Neural cell (in vitro differentiated cells): Measurements from ENCODE around the gene OSBPL1A. TPM values are rescaled to one million over a fixed set of nuclear protein-coding genes. Genes with fewer than 3 reads are reported as not detected.

ENCODE experiments used
- H2AFZ ChIP-seq: fragments of 200-600, 300-800 bp; sonication (generic), shearing (Covaris generic); 2 replicates; pipeline ENCODE4 v1.6.0; 2014; ENCODE audit warnings: low read depth, mild to moderate bottlenecking, antibody characterized with exemption, low read length, moderate library complexity
- H3F3A ChIP-seq: fragments of 200-600 bp; shearing (Covaris generic); 2 replicates; pipeline ENCODE4 v1.6.1; 2016; ENCODE audit warnings: mild to moderate bottlenecking, moderate library complexity, mixed read lengths, antibody characterized with exemption, low read length; ENCODE audit not compliant: insufficient read depth, poor library complexity, severe bottlenecking
- H3K27ac ChIP-seq: fragments of 200-600, 300-800 bp; sonication (generic), shearing (Covaris generic); 2 replicates; pipeline ENCODE4 v1.5.1; 2014; ENCODE audit warnings: mild to moderate bottlenecking, low read length, moderate library complexity
- H3K27me3 ChIP-seq: fragments of 300-800, 200-600 bp; sonication (generic), shearing (Covaris generic); 2 replicates; pipeline ENCODE4 v1.6.0; 2014; ENCODE audit warnings: mild to moderate bottlenecking, low read depth, low read length, moderate library complexity; ENCODE audit not compliant: insufficient read depth
- H3K36me3 ChIP-seq: fragments of 300-800, 200-600 bp; sonication (generic), shearing (Covaris generic); 2 replicates; pipeline ENCODE4 v1.5.1; 2014; ENCODE audit warnings: mild to moderate bottlenecking, antibody characterized with exemption, low read length, moderate library complexity; ENCODE audit not compliant: insufficient read depth
- H3K4me2 ChIP-seq: fragments of 300-800, 200-600 bp; sonication (generic), shearing (Covaris generic); 2 replicates; pipeline ENCODE4 v1.6.0; 2014; ENCODE audit warnings: mild to moderate bottlenecking, low read length
- H3K4me3 ChIP-seq: fragments of 300-800, 200-600 bp; sonication (generic), shearing (Covaris generic); 2 replicates; pipeline ENCODE4 v1.5.1; 2014; ENCODE audit warnings: mild to moderate bottlenecking, low read length, moderate library complexity
- H3K79me2 ChIP-seq: fragments of 200-600 bp; shearing (Covaris generic); replicated peaks from 2 replicates; pipeline ENCODE4 v1.6.0; 2014; ENCODE audit warnings: mild to moderate bottlenecking, low read length, moderate library complexity; ENCODE audit not compliant: insufficient read depth
- H3K9ac ChIP-seq: fragments of 300-800, 200-600 bp; sonication (generic), shearing (Covaris generic); 2 replicates; pipeline ENCODE4 v1.6.1; 2016; ENCODE audit warnings: mild to moderate bottlenecking, low read length, mixed read lengths
- H3K9me2 ChIP-seq: fragments of 200-600 bp; shearing (Covaris generic); 2 replicates; pipeline ENCODE4 v1.6.1; 2016; ENCODE audit warnings: mild to moderate bottlenecking, low read length, mixed read lengths; ENCODE audit not compliant: insufficient read depth
- H3K9me3 ChIP-seq: fragments of 200-600, 300-800 bp; sonication (generic), shearing (Covaris generic); 2 replicates; pipeline ENCODE4 v1.6.1; 2016; ENCODE audit warnings: mild to moderate bottlenecking, mixed run types, low read length, moderate library complexity, mixed read lengths
- H4K20me1 ChIP-seq: fragments of 200-600 bp; shearing (Covaris generic); 2 replicates; pipeline ENCODE4 v1.6.1; 2016; ENCODE audit warnings: mild to moderate bottlenecking, mixed run types; ENCODE audit not compliant: insufficient read depth
- EP300 ChIP-seq: fragments of 450-650 bp; conservative IDR thresholded peaks from 2 replicates; pipeline ENCODE4 v1.6.1; 2014; ENCODE audit warnings: antibody characterized with exemption, mild to moderate bottlenecking, moderate library complexity; ENCODE audit not compliant: poor library complexity, severe bottlenecking
- EZH2 ChIP-seq: fragments of 200-600, 300-800 bp; shearing (Covaris generic), sonication (generic); IDR thresholded peaks from 2 replicates; pipeline ENCODE4 v1.6.1; 2014; ENCODE audit warnings: antibody characterized with exemption, low read length, borderline replicate concordance, mild to moderate bottlenecking; ENCODE audit not compliant: insufficient read depth, poor library complexity, severe bottlenecking
- MXI1 ChIP-seq: fragments of 450-650 bp; conservative IDR thresholded peaks from 2 replicates; pipeline ENCODE4 v1.6.1; 2014; ENCODE audit warnings: antibody characterized with exemption, mild to moderate bottlenecking; ENCODE audit not compliant: poor library complexity, severe bottlenecking
- POLR2AphosphoS5 ChIP-seq: IDR thresholded peaks from 2 replicates; pipeline ENCODE4 v1.6.1; 2012
- RAD21 ChIP-seq: fragments of 450-650 bp; conservative IDR thresholded peaks from 2 replicates; pipeline ENCODE4 v1.6.1; 2014; ENCODE audit warnings: antibody characterized with exemption, mild to moderate bottlenecking, moderate library complexity
- SMC3 ChIP-seq: fragments of 450-650 bp; conservative IDR thresholded peaks from 2 replicates; pipeline ENCODE4 v1.6.1; 2014; ENCODE audit warnings: antibody characterized with exemption, mild to moderate bottlenecking, moderate library complexity; ENCODE audit not compliant: poor library complexity
- TAF1 ChIP-seq: IDR thresholded peaks from 2 replicates; pipeline ENCODE4 v1.6.1; 2012; ENCODE audit warnings: low read depth
- polyA plus RNA-seq: library from polyadenylated mRNA; depleted of rRNA; stranded (reverse); fragments of >200 nt; gene quantifications from 2 replicates; pipeline ENCODE4 v1.2.3, GENCODE V29; 2014
- TF ChIP-seq, protein P1 (sequence below): fragments of 450-650 bp; IDR thresholded peaks from 2 replicates; pipeline ENCODE4 v1.5.1; 2014; ENCODE audit warnings: antibody characterized with exemption, mild to moderate bottlenecking, moderate library complexity; ENCODE audit not compliant: poor library complexity, severe bottlenecking
- TF ChIP-seq, protein P2 (sequence below): IDR thresholded peaks from 2 replicates; pipeline ENCODE4 v1.6.1; 2012; ENCODE audit warnings: borderline replicate concordance

OSBPL1A gene
- polyA plus RNA-seq, 1 donor from 2014 or later: 24.9 TPM

DNA sequence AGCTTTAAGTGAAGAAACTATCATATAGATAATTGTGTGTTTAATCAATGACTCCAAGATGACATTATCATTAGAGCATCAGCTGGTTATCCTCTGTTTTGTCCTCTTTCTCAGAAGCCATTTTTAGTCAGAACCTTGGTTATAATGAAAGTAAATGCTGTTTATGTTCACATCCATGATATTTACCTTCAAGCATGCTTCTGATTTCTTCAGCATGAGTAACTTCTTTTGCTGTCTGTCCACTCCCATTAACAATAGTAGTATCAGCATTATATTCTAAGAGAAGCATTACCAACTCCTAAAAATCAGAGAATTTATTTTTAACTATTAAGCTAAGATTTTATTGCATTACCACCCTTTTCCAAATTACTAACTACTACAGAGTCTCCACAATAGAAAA is 56.3 kb downstream of the OSBPL1A start:
- H3F3A ChIP-seq: no peaks in the 10 kb centered on the region
- no peaks in the 10 kb centered on the region for H3K79me2 ChIP-seq
- no peaks in the 10 kb centered on the region for H3K9me2 ChIP-seq
- H3K4me3 ChIP-seq: no peak overlapping the region
- H3K27ac ChIP-seq: no peak overlapping the region
- H3K27me3 ChIP-seq: no peaks in the 10 kb centered on the region
- H3K9ac ChIP-seq: no peak overlapping the region
- H3K4me2 ChIP-seq: no peak overlapping the region
- H3K9me3 ChIP-seq: no peaks in the 10 kb centered on the region
- no peaks in the 10 kb centered on the region for H4K20me1 ChIP-seq
- H3K36me3 ChIP-seq: no peaks in the 10 kb centered on the region
- TF ChIP-seq, protein P1, sequence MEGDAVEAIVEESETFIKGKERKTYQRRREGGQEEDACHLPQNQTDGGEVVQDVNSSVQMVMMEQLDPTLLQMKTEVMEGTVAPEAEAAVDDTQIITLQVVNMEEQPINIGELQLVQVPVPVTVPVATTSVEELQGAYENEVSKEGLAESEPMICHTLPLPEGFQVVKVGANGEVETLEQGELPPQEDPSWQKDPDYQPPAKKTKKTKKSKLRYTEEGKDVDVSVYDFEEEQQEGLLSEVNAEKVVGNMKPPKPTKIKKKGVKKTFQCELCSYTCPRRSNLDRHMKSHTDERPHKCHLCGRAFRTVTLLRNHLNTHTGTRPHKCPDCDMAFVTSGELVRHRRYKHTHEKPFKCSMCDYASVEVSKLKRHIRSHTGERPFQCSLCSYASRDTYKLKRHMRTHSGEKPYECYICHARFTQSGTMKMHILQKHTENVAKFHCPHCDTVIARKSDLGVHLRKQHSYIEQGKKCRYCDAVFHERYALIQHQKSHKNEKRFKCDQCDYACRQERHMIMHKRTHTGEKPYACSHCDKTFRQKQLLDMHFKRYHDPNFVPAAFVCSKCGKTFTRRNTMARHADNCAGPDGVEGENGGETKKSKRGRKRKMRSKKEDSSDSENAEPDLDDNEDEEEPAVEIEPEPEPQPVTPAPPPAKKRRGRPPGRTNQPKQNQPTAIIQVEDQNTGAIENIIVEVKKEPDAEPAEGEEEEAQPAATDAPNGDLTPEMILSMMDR: no peak
- no peak for TF ChIP-seq SMC3
- no peak for TF ChIP-seq RAD21
- TF ChIP-seq, protein P2, sequence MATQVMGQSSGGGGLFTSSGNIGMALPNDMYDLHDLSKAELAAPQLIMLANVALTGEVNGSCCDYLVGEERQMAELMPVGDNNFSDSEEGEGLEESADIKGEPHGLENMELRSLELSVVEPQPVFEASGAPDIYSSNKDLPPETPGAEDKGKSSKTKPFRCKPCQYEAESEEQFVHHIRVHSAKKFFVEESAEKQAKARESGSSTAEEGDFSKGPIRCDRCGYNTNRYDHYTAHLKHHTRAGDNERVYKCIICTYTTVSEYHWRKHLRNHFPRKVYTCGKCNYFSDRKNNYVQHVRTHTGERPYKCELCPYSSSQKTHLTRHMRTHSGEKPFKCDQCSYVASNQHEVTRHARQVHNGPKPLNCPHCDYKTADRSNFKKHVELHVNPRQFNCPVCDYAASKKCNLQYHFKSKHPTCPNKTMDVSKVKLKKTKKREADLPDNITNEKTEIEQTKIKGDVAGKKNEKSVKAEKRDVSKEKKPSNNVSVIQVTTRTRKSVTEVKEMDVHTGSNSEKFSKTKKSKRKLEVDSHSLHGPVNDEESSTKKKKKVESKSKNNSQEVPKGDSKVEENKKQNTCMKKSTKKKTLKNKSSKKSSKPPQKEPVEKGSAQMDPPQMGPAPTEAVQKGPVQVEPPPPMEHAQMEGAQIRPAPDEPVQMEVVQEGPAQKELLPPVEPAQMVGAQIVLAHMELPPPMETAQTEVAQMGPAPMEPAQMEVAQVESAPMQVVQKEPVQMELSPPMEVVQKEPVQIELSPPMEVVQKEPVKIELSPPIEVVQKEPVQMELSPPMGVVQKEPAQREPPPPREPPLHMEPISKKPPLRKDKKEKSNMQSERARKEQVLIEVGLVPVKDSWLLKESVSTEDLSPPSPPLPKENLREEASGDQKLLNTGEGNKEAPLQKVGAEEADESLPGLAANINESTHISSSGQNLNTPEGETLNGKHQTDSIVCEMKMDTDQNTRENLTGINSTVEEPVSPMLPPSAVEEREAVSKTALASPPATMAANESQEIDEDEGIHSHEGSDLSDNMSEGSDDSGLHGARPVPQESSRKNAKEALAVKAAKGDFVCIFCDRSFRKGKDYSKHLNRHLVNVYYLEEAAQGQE: no peak
- TF ChIP-seq EP300: no peak
- TF ChIP-seq POLR2AphosphoS5: no peak
- no peak for TF ChIP-seq EZH2
- no peak for TF ChIP-seq TAF1
- TF ChIP-seq MXI1: no peak
- no peak overlapping the region for H2AFZ ChIP-seq

DNA sequence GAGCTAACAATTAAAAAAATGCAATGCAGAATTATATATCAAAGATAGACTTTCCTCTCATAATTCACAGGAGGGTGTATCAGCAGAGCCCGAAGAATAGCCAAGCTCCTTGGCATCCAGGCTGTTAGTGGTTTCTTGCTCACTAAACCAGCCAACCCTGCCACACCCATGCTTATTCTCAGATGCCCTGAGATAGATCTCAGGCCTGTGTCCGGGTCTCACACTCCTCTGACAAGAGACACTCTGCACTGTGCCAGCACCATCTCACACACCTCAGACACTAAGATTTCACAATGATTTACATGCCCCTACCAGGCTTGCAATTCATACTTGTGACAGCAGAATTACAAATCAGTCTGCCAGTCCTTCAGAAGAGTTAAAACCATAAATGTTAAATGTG is 64.5 kb downstream of the OSBPL1A start:
- no peaks in the 10 kb centered on the region for H3K79me2 ChIP-seq
- peaks cover 8% of the 10 kb centered on the region for H3K36me3 ChIP-seq
- H3K4me2 ChIP-seq: no peak overlapping the region
- no peaks in the 10 kb centered on the region for H4K20me1 ChIP-seq
- no peak overlapping the region for H2AFZ ChIP-seq
- H3K27me3 ChIP-seq: no peaks in the 10 kb centered on the region
- no peaks in the 10 kb centered on the region for H3K9me2 ChIP-seq
- no peaks in the 10 kb centered on the region for H3F3A ChIP-seq
- H3K4me3 ChIP-seq: no peak overlapping the region
- no peaks in the 10 kb centered on the region for H3K9me3 ChIP-seq
- H3K9ac ChIP-seq: no peak overlapping the region
- no peak for TF ChIP-seq MXI1
- no peak for TF ChIP-seq TAF1
- no peak for TF ChIP-seq EP300
- no peak overlapping the region for H3K27ac ChIP-seq

DNA sequence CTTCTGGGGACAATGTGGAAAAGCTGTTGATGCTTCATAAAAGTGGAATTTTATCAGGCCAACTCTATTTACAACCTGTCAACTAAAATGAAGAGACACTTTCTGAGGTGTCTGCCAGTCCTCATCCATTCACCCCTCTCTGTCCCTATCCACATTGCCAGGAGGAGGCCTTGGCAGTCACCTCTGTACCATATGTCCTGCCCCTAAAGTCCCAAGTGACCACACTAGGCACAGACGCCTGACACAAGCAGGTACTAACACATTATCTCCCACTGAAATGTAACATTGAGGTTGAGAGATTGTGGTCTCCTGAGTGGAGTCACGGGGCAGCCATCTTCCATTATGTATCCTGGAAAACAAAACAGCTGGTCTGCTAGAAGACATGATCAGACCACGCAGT is 71.4 kb downstream of the OSBPL1A start:
- Histone ChIP-seq H4K20me1 (no peaks in the 10 kb centered on the region), H3K9me2 (no peaks in the 10 kb centered on the region), H2AFZ (no peak overlapping the region), H3K4me2 (no peak overlapping the region), H3F3A (no peaks in the 10 kb centered on the region), H3K9me3 (no peaks in the 10 kb centered on the region), H3K36me3 (no peaks in the 10 kb centered on the region), H3K4me3 (no peak overlapping the region), H3K27me3 (no peaks in the 10 kb centered on the region), H3K9ac (no peak overlapping the region), H3K79me2 (no peaks in the 10 kb centered on the region), H3K27ac (no peak overlapping the region)
- TF ChIP-seq SMC3 (no peak), EP300 (no peak), TAF1 (no peak), MXI1 (no peak), RAD21 (no peak), EZH2 (no peak), POLR2AphosphoS5 (no peak)
- TF ChIP-seq, protein P2: no peak
- TF ChIP-seq, protein P1: no peak
